ENCODE measurements around the gene FDX1.
"Not testable (repeated sequence)": the region's sequence is repeated elsewhere in the genome, so short reads cannot be mapped to it uniquely, and the experiment has no call there.

DNA sequence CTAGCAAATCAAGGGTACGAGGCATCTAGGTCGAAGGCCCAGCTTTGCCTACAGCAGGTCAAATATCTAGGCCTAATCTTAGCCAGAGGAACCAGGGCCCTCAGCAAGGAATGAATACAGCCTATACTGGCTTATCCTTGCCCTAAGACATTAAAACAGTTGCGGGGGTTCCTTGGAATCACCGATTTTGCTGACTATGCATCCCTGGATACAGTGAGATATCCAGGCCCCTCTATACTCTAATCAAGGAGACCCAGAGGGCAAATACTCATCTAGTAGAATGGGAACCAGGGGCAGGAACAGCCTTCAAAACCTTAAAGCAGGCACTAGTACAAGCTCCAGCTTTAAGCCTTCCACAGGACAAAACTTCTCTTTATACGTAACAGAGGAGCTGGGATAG, 26.2 kb upstream of the FDX1 start:
- TF ChIP-seq, protein P1, sequence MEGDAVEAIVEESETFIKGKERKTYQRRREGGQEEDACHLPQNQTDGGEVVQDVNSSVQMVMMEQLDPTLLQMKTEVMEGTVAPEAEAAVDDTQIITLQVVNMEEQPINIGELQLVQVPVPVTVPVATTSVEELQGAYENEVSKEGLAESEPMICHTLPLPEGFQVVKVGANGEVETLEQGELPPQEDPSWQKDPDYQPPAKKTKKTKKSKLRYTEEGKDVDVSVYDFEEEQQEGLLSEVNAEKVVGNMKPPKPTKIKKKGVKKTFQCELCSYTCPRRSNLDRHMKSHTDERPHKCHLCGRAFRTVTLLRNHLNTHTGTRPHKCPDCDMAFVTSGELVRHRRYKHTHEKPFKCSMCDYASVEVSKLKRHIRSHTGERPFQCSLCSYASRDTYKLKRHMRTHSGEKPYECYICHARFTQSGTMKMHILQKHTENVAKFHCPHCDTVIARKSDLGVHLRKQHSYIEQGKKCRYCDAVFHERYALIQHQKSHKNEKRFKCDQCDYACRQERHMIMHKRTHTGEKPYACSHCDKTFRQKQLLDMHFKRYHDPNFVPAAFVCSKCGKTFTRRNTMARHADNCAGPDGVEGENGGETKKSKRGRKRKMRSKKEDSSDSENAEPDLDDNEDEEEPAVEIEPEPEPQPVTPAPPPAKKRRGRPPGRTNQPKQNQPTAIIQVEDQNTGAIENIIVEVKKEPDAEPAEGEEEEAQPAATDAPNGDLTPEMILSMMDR (IDR thresholded peaks at IDR 0.05; ENCODE audit: insufficient read depth, low read length) = not testable (repeated sequence)
- not testable (repeated sequence) for TF ChIP-seq POLR2AphosphoS5, GABPA (IDR thresholded peaks at IDR 0.05; ENCODE audit: low read depth)
- TF ChIP-seq, protein P2, sequence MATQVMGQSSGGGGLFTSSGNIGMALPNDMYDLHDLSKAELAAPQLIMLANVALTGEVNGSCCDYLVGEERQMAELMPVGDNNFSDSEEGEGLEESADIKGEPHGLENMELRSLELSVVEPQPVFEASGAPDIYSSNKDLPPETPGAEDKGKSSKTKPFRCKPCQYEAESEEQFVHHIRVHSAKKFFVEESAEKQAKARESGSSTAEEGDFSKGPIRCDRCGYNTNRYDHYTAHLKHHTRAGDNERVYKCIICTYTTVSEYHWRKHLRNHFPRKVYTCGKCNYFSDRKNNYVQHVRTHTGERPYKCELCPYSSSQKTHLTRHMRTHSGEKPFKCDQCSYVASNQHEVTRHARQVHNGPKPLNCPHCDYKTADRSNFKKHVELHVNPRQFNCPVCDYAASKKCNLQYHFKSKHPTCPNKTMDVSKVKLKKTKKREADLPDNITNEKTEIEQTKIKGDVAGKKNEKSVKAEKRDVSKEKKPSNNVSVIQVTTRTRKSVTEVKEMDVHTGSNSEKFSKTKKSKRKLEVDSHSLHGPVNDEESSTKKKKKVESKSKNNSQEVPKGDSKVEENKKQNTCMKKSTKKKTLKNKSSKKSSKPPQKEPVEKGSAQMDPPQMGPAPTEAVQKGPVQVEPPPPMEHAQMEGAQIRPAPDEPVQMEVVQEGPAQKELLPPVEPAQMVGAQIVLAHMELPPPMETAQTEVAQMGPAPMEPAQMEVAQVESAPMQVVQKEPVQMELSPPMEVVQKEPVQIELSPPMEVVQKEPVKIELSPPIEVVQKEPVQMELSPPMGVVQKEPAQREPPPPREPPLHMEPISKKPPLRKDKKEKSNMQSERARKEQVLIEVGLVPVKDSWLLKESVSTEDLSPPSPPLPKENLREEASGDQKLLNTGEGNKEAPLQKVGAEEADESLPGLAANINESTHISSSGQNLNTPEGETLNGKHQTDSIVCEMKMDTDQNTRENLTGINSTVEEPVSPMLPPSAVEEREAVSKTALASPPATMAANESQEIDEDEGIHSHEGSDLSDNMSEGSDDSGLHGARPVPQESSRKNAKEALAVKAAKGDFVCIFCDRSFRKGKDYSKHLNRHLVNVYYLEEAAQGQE (IDR thresholded peaks at IDR 0.05; ENCODE audit: insufficient replicate concordance, low read depth) = not testable (repeated sequence)
